SK-MEL-5 (cell line): ENCODE data around the gene PDE1C. TPM values are rescaled to one million over a fixed set of nuclear protein-coding genes. Genes with fewer than 3 reads are reported as not detected.

Source experiments
- DNase-seq: peaks from one replicate; pipeline ENCODE4 v3.0.0-alpha.2; 2016; ENCODE audit warnings: low read depth, low spot score
- in situ Hi-C: cut with HindIII; loops from 2 replicates; pipeline ENCODE4 v1.10.0; 2016; ENCODE audit warnings: low sequenced_read_pairs, high pct_unique_total_duplicates, low pct_unique_long_range_greater_than_20kb
- total RNA-seq: library from RNA; depleted of rRNA; stranded (reverse); fragments of >200 nt; shearing (Covaris generic); gene quantifications from 2 replicates; pipeline ENCODE4 v1.2.3, GENCODE V29; 2014

Gene PDE1C
- total RNA-seq, 1 experiment from 2014 or later = 0.69 TPM

DNA sequence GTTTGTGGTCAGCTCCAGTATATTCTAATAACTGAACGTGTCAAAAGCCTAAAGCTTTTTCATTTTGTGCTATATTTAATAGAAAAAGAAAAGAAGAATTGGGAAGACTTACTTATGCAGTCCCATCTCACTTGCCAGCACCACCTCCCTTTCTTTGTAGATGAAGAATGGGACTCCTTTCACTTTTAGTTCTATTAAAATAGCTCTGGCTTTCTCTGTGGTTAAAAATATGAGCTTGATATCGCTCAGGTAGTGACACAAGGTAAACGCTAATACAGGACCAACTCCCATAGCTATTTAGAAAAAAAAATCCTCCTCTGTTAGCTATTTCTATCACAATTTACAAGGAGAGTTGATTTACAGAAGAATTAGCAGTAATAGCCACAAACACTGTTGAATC is 176.8 kb downstream of the PDE1C start:
- in situ Hi-C loops = no loop called here

DNA sequence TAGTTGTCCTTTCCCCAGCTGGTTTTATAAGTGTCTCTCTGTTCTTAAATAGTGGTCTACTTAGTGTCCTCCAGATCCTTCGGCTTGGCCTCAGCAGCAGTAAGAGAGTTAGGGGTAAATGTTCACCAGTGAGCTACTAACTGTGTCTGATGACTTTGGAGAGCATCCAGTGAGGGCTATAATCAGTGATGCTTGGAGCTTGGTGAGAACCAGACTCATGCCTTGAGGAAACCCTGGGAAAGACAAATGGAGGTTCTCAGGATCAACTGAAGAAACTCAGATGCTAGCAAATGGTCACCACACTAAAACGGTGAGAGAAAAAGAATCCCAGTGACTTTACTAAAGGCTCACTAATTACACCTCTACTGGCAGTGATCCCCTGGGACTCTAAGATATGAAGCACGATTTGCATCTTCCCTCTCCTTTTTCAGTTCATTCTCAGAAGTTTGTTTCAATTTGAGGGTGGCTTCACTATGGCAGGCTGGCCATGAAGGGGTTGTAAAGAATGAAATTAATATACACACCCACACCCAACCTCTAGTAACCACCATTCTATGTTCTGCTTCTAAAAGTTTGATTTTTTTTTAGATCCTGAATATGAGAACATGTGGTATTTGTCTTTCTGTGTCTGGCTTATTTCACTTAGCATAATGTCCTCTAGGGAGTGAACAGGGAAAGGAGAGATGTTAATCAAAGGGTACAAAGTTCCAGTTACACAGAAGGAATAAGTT is 177.9 kb downstream of the PDE1C start:
- in situ Hi-C loops = no loop called here
- DNase-seq = no peak

More for the DNA sequence above, 176.8 kb downstream of the PDE1C start:
- DNase-seq = no peak

DNA sequence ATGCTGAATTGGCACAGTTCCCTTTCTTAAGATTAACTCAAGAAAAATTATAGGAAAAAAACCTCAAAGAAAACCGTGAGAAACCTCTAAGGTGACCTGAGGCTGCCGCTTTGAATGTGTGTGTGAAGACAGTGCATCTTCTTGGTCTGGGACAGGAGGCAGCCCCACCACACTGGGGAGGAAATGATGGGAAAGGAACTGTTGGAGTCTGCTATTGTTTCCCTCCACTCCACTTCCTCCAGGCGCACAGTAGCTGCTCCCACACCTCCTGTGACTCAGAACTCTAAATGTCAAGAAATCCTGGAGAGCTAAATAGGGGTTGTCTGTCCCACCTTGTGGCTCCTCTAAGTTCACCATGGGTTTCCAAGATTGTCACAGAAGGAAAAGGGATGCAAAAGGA is 179.4 kb downstream of the PDE1C start:
- no peak for DNase-seq
- in situ Hi-C loops = no loop called here

DNA sequence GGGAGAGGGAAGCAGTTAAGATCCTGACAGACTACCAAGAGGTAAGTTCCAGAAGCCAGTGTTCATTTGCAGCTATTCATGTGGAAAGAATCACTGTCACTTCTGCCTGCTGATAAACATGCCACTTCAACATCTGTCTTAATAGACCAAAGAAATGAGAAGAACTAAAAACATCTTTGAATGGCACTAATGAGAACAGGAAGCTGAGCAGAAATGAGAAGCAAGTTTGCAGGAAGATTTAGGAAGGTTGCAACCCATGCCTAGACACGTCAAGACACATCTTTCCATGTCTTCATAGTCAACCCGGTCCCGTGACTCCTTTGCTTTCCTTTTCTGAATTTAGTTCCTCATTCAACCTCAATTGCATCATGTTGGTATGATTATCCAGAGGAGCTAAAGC is 180.0 kb downstream of the PDE1C start:
- no peak for DNase-seq
- in situ Hi-C loops = no loop called here

DNA sequence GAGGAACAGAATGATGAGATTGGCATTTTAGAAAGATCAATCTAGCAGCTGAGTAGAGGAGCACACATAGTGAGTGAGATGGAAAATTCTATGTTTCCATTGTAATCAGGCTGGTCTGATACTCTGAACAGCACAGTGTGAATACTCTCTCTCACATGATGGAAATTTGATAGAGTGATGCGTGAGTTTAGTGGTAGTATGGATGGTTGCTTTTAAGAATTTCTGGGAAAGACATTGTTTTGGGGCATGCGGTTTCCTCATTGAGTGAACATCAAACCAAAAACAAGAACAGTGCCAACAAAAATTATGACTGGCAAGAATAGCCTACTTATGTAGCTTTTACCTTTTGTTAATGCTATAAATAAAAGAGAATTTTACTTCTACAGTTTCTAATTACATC is 183.2 kb downstream of the PDE1C start:
- in situ Hi-C loops = no loop called here
- DNase-seq = no peak

DNA sequence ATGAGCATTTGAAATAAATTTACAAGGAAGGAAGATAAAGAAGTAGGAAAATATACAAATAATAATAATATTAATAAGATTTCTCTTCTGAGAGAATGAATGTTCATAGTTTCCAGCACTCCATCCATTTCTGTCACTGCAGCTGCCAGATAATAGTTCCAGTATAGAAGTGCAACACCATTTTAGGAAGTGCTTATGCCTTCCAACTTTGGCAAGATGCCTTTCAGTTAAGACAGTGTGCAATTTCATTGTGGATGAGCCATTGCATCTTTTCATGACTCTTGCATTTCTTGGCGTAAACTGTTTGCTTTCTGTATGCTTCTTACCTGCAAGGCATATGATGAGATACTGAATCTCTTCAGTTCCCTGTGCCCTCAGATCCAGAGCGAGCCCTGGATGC is 185.0 kb downstream of the PDE1C start:
- in situ Hi-C loops = no loop called here
- no peak for DNase-seq

DNA sequence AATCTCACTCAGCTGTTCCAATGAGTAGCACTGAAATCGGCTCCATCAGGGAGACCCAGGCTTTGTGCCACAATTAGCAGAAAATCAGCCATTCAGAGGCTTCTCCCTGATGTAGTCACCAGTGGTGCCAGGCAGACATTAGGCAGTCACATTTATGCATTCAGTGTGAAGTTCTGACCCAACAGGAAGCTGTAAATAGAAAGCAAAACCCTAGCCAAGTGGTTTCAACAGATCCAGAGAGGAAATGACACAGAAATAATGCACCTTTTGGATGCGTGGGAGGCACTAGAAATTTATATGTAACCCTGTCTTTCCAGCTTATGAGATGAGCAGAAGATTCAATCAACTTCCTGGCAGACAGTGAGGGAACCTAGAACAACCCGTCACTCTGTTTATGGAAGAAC is 186.4 kb downstream of the PDE1C start:
- DNase-seq = peak; percentile 15
- in situ Hi-C loops = no loop called here

DNA sequence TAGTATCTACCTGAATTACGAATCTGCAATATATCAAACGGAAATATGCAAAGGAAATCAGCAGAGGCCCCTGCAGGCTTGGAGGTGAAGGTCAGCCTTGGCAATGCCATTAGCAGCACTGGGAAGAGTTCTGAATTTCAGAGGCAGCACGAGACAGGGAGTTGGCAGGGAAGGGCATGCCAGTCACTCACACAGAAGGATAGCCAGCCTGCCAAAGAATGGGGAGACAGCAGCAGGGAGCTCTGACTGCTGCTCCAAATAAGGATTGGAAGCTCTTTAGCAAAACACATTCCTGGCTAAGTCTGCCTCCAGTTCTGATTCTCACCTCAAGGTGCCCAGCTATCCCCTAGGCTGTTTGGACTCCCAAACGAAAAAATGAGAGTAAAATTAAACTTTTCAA is 188.0 kb downstream of the PDE1C start:
- in situ Hi-C loops = no loop called here
- peak; percentile 50 for DNase-seq

DNA sequence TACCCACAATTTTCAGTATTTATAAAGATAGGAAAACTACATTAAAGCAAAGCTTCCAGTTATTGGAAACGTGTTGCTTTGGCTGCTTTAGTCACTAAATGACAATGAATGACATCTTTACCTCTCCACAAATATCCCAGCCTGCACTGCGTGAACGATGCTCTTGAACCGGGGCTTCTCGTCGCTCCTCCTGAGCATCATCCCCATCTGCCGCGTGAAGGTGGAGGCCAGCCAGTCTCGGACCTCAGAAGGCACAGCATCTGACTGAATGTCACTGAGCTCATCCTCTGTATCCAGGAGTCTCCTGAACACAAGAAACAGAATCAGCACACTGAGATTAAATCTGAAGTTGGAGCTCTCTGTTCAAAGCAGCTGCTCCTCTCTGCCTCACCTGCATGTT is 191.3 kb downstream of the PDE1C start:
- DNase-seq = no peak
- in situ Hi-C loops = no loop called here

DNA sequence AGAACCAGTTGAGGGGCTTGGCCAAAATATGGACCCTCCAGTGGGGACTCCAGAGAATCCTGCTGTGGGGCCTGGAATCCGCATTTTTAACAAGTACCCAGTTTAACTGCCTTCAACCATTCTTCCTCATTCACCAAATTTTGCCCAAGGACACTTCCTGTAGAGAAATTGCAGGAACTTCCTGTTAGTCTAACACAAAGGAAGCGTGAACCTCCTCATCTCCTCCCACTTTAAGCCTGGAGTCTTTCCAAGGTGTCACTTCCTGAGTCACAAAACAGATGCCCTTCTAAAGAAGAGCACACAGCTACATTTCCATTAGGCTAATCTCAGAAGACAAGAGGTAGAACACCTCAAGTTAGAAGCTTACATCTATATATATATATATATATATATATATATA is 194.8 kb downstream of the PDE1C start:
- no peak for DNase-seq
- in situ Hi-C loops = no loop called here

DNA sequence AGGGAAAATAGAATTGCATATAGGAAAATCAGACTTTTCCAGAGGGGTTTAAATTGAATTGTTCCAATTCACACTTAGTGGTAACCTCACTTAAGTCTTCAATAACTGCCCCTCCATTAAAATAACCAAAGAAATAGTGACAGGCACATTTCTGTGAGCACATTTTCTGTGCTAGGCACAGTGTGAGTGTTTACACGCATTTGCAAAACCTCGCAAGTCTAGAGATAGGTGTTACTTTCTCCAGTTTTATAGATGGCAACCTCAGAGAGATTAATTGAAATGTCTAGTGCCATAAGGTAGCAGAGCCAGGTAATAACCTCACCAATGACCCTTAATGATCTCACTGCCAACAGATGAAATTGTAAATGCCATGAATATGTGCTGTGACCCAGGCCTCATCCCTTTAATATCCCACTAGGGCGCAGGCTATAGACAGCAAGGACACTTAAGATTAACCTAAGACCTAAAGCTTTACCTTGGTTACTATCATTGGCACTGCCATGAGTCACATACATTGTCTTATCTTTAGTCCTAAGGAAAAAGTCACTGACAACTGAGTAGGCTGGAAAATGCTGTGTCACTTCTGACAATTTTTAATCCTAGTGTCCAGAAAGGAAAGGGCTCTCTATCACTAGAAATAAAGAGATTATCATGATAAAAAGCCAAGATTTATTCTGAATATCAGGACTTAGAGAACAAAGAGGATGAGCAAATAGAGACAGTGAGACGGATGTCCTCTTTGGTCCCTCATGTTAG is 195.4 kb downstream of the PDE1C start:
- no peak for DNase-seq
- in situ Hi-C loops = no loop called here

DNA sequence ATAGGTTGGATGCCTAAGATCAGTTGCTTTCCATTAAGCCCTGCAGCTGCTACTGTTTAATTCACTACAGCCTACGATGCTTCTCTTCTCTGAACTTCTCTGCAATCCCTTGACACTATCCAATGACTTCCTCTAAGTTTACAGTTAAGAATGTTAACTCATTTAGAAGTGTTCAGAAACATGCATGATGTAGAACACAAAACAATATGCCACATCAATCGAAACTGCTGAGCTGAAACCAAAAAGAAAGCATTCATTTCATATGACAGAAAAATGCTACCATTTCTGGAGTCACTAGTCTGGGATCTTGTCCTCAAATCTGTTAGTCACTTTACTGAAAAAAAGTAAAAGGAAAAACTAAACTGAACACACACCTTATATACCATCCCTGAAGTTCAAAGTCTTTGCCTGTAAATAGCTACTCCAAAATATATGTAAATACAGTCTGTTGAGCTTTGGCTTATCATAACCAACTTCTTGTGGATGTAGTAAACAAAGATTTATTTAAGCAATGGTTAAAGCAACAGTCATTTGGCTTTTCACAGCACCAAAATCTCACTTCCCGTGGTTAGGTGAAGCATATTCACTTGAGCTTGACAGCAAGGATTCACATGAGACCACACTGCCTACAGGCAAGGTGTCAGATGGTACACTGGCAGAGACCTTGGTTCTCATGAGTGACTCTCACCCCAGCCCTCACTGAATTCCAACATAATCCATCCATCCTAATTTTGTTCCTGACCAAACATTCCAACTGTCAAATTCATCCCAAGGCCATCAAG is 196.2 kb downstream of the PDE1C start:
- in situ Hi-C loops = no loop called here
- no peak for DNase-seq

DNA sequence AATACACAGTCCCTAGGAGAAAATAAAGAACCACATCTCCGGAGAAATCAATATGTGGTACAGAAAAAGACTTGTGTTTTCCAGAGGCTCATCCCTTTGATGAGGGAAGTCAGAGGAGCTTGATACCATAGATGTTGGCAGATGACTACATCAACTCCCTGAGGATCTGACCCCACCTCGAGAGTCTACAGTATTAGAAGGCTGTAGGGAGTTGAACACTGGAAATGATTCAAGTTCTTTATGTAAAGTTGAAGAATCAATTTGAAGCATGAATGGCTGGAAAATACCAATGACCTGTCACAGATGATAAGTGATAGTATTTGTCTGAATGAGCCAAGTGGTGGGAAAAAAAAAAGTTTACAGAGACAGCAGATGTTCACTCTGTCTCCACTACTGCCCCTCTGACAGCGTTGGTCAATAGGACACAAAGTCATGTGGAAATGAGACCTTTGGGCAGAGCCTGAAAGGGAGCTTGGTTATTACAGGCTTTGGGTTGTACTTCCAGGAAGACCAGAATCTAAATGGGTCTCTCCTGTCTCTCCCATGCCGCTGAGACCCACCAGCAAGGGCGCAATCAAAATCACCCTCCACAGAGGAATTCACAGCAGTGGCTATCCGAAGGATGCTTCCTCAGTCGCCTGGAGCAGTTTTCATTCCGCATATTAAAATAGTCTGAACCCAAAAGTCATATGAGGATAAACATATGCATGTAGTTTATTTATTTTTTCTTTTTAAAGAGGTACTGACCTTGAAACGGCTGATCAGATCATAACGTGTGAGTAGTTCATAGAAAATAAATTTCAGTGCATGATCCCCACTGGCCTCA is 197.4 kb downstream of the PDE1C start:
- in situ Hi-C loops = no loop called here
- no peak for DNase-seq

DNA sequence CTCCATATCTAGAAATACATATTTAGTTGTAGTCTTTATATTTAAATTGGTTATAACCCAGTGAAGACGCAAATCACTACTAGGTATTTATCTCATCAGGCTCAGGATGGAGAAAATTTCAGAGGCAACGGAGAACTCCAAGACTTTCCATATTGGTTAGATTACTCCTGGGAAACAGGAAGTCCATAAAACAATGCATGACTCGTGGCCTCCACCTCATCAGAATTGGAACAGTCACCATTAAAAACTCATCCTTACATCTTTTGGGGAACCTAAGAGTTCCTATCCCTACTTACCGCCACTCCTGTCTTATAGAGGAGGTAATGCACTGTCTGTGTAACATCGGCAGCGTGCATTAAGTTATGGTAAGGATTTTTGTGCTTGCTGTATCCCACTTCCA is 205.6 kb downstream of the PDE1C start:
- no peak for DNase-seq
- in situ Hi-C loops = no loop called here

DNA sequence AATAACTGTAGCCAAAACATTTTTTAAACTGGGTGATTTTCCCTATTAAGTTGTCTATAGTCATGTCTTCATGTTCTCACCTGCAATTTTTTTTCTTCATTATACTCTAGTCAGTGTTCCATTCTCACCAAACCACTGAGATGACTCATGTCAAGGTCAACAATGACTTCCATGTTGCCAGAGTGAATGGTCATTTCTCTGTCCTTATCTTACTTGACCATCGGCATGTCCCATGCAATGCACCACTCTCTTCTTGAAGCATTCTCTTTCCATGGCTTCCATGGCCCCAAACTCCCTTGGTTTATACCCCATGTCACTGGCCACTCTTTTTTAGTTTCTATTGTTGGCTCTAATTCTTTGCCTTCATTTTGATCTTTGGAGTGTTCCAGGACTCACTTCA is 209.3 kb downstream of the PDE1C start:
- DNase-seq = no peak
- in situ Hi-C loops = no loop called here

DNA sequence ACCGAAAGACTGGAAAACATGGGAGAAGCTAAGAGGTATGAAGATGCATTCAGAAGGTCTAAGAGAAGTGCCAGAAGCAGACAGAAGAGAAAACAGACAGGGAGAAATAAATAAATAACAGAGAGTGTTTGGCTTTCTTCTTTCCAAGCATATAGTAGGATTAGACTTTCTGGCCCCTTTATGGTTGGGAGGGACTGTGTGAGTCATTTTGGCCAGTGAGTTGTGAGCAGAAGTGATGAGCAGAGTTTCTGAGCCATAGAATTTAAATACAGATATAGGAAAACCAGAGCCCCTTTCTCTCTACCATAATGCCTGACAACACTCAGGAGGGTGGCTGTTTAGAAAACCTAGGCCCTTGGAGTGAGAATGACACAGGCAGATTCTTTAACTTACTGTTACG is 212.2 kb downstream of the PDE1C start:
- in situ Hi-C loops = no loop called here
- no peak for DNase-seq

DNA sequence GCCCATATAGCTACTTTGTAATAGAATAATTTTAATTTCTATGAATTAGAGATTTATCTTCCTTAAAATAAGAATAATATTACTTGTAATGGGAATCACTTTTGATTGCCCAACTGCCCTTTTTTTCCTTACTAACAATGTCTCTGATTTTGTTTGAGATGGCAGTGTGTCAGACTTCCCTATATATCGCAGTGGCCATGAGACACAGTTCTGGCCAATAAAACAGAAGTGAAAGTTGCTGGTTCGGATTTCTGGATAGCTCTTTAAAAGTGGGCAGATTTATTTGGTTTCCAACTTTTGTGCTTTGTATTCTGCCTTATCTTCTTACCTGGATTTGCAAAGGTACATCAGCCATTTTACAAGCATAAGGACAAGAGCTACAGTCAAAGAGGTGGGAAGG is 213.0 kb downstream of the PDE1C start:
- in situ Hi-C loops = no loop called here
- no peak for DNase-seq

DNA sequence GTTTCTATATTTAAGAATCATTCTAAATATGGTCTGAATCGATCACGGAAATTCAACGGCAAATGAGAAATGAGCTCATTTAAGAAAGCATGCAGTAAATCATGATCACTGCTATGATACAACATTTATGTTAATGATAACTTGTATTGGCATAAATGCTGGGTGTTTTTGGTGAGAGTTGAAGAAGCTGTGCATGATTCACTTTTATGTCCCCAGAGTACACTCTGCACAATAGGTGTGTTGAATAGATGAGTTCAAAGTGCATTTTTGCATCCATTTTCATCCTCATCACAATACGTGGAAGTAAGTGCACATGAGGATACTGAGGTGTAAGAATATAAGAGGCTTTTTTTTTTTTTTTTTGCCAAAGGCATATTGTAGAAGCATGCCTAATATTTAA is 213.9 kb downstream of the PDE1C start:
- DNase-seq = no peak
- in situ Hi-C loops = no loop called here
